ELR (cell line): Measurements from ENCODE around the gene BCCIP.
A peak's percentile ranks its signal among the peaks of the same experiment; 100 is the strongest.

ENCODE experiments used
- DNase-seq: peaks from one replicate; pipeline ENCODE4 v3.0.0-alpha.2; 2015; ENCODE audit warnings: low read depth

The BCCIP gene

DNA sequence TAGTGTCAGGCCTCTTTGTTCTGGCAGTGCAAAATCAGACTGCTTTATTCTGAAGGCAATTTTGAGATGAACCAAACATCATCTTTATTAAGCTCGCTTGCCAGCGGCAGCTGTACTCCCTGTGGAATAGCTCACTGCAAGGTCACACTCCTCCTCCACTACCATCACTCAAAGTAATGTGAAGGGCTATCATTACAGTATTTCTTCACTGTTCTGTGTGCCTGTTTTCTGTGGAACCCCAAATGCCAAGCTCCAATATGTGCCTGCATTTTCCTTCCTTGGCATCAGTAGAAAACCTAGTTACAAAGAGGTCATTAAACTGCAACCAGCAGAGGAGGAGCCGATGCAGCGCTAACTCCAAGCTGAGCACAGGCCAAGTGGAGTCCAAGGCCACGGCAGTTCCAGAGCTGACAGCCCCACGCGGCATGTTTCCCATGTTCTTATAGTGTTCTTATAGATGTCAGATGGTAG, 21.4 kb downstream of the BCCIP start:
- no peak for DNase-seq

DNA sequence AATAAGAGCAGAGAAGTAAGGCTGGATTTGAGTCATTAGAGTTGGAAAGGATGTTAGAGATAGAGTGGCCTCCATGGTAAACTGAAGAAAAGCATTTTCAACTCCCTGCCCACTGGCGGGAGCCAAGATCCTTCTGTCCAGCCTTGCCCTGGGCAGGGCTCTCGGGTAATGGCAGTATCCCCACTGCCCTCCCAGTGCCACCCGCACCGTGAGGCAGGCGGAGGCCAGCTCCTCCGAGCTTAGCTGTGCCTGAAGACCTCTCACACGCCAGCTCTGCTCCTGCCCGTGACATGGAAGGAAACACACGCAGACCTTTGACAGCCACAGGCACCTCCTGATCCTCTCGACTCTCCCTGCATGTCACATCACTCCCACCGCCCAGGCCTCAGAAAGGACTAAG, 22.3 kb downstream of the BCCIP start:
- no peak for DNase-seq

DNA sequence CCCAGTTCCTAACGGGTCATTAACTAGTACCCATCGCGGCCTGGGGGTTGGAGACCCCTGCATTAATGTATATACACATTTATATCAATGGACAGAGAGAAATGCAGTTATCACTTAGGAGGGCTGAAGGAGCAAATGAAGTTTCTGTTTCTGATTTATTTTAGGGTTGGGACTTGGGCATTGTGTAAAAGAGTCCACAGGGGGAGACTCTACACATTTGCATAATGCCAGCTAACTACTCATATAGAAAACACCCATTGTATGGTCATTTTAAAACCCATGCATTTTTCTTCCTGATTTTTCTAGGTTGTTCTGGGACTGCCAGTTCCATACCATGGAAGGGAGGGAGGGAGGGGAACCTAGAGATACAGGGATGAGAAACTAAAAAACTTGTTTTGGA, 23.5 kb downstream of the BCCIP start:
- DNase-seq: no peak

DNA sequence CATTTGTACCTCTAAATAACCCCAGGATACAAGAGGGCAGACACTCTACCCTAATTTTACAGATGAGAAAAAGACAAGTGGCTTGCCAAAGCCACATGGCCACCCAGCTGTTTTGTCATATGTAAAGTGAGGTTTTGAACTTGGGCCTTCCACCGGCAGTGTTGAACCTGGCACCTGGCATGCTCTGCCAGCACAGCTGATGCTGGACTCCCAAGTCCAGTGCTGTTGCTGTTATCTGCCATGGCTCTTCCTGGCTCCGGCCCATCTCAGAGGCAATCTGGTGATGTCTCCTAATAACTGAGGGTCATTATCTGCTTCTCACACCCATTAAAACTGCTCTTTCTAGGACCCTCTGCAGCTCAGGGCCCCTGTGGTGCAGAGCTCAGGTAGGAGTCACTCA, 25.0 kb downstream of the BCCIP start:
- no peak for DNase-seq

DNA sequence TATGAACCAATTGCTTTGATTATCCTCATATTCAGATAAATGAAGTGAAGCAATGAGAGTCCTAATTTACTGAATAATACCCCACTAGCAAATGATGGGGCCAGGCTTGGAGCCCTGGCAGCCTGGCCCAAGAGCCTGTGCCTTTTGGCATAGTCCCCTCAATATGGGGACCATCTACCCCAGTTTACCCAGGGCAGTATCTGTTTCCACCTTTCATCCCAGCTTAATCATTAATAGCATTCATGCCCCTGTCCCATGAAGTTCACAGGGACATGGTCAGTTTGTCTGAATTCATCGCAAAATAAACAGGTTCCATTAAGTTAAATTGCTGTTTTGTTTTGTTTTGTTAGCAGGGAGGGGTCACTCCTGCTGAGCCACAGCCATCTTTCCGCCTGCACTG, 25.5 kb downstream of the BCCIP start:
- DNase-seq: no peak

DNA sequence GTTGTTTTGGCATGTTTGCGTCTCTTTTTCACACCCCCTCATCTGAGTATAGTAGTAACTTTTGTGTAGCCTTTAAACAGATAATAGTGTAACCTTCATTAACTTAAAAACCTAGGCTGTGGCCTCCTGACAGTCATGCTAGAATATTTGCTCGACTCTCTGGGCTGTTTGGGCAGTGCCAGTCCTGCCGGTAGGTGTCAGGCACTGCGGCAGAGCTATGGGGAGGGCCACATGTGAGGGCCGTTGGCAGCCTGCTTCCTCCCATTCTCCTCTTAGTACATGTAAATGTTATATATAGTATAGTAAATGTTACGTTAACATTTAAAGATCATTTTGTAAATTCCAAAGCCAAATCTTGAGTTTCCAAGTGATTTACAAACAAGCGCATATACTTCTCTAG, 26.1 kb downstream of the BCCIP start:
- no peak for DNase-seq

DNA sequence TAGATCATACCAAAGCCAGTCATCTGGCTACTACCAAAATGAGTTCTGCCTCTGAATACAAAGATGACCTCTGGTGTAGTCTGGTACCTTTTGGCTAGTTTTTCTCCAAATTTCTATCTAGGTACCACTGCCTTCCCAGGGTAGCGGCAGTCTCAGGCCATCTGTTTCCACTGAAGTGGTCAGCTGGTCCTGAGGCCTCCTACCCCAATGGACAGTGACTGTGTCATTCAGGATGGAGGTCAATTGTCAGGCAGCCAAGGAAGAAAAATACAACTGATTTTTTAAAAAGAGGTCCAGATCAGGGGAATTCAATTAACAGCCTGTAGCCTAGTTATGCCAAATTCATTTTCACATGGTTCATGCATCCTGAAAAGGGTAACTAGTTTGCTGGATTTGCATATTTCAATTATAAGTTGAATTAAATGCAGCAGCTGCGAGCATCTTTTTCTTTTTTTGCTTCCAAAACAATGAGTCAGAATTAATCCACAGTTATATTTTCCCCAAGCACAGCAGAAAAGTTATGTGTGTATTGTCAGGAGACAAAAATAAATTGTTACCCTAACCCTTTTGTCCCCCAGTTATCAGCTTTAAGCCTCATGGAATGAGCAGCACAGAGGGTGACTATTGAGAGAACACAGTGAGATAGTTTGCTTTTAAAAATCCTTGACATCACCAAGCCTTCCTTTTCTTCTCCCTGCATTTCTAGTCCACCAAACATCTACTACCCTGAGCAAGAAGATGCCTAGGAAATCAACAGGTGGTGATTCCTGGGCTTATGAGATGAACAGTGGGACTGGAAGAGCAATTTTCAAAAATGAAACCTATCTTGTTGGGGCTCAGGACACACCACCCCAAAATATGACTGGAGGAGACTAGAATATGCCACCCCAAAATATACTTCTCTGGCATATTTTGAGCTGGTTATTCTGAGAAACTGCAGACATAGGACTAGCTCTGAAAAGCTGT, 27.7 kb downstream of the BCCIP start:
- no peak for DNase-seq

DNA sequence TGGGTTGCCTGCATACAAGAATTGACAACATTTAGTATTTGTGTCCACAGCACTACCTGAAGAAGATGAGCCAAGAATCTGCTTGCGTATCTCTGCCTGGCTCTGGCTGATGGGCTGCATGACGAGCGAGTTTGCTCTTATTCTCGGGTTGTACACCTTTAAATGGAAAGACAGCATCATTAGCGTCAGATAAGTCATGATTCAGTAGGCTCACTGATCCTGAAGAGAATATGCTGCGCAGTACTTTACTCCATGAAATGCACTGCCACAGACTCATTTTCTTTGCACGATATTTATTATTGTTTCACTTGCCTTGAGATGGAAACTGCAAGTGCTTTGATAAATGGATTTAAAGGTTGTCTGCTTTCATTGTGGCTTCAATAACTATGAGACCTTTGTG, 29.1 kb downstream of the BCCIP start:
- DNase-seq: no peak

DNA sequence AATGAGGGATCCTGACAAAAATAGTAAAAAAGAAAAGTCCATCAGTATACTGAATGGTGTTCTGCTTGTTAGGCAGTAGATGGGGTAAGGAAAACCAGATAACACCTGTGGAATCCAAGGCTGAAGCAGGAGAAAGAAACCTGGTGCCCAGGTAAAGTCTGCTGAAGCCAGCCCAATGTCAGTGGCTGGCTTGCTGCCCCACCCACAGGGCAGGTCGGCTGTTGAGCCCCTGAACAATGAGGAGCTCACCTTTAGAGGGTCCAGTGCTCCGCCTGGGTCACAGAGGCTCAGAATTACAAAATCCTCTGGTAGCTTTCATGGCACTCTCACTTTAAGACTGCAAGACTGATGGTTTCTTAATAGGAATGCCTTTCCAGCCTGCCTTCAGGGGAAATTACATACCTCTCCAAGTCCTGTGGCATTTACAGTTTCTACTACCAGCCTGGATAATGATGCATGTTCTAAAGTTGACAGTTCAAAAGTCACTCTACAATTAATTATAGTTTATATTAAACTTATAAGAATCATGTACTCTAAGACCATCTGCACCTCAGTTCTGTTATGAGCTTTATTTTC, 33.9 kb downstream of the BCCIP start:
- DNase-seq: no peak

DNA sequence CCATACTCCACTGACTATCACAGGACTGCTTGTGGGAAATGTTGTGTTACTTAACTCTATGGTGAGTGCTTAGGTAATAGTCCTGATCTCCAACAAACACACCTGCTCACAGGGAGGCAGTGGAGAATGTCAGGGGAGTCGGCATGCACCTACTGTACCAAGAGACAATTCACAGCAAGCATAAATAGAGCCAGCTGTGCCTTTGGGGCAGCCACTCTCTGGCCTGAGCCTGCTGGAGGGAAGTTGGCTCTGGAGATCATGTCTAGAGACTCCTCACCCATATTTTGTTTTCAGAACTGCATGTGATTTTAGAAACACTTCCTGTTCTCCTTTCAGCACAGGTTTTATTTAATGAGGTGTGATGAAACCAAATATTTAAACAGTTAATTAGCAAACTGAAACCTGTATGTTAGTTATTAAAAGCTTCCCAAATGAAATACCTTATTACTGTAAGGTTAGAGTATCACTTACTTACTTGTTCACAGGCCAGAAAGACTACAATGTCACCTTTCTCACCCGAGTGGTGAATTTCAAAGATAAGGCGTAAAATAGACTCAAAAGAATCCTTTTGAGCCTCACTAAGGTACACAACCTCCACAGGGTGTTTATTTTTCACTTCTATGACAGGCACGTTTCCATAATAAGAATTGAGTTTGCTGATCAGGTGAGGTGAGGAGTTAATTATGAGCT, 35.9 kb downstream of the BCCIP start:
- no peak for DNase-seq

DNA sequence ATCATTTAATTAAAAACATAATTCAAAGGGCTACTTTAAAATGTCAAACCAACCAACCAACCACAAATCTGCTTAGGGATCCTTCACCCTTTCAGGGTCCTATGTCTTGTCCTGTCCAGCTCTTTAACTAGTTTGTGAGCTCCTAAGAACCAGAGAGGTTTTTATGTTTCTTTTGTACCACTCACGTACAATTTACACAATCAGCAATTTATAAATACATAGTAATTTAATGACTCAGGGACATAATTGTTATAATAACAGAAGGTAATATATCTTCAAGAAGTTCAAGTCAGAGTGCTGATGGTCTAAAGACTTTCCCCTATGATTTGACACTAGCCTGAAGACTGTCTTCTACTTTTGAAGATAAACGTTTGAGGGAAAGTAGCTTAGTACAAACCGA, 41.8 kb downstream of the BCCIP start:
- no peak for DNase-seq

DNA sequence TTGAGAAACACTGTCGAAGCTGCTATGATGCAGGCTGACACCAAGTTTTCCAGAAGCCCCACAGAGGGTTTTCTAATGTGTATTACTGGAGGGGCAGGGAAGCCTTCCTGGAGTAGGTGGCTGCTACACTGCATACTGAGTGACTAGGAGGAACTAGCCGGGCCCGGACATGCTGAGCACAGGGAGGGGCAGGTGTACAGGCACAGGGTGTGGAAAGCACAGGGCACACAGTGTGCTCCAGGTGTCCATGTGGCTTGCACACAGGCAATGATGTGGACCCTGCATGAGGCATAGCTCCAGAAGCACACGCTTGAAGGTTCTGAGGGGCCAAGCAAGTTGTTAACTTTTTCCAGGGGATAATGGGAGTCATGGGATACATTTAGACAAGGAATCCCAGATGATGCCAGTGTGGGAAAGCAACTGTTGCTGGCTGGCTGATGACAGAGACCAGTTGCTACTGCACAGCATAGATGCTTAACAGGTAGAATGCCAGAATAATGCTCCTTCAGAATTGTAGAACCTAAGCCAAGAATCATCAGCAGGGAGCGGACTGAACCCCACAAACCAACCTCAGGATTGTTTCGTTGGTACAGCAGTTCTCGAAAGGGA, 43.2 kb downstream of the BCCIP start:
- DNase-seq: no peak

DNA sequence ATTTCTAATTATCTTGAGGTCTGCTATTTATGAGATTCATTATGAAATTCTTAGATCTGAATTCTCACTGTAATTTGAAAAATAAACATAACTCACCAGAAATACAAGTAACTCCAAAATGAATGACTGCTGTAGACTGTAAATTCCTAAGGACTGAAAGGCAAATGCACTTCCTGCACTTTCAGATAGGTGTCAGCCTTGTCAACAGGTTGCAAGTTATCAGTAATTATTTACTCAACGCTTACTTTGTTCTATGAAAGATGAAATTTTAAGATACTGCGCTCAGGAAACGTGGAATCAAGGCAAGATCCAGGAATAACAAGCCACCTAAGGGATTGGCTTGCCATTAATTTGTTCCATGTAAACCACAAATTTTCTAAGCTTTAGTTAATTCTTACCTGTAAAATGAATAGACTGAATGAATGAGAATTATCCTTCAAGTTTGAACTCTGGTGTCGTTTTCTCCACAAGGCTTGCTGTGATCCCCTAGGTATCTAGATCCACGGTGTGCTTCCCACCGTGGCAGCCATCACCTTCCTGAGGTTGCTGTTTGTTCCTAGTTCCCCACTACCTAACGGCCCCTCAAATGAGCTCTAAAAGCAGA, 45.1 kb downstream of the BCCIP start:
- DNase-seq: peak; percentile 70

DNA sequence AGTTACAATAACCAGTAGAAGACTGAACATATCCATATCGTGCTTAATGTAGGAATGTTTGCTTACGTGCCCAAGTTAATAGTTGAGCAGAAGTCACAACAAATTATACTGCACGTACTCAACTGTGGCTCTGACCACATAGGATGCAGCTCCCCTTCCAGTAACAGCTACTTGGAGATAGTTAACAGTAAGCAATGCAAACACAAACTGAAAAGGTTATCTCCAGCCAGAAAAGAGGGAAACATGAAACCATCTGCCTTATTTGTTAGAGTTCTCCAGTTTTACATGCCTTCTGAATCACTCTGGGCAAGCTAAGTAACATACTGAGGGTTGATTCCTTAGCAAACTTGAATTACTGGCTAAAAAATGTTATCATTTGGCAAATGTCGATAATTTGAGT, 48.0 kb downstream of the BCCIP start:
- DNase-seq: no peak

DNA sequence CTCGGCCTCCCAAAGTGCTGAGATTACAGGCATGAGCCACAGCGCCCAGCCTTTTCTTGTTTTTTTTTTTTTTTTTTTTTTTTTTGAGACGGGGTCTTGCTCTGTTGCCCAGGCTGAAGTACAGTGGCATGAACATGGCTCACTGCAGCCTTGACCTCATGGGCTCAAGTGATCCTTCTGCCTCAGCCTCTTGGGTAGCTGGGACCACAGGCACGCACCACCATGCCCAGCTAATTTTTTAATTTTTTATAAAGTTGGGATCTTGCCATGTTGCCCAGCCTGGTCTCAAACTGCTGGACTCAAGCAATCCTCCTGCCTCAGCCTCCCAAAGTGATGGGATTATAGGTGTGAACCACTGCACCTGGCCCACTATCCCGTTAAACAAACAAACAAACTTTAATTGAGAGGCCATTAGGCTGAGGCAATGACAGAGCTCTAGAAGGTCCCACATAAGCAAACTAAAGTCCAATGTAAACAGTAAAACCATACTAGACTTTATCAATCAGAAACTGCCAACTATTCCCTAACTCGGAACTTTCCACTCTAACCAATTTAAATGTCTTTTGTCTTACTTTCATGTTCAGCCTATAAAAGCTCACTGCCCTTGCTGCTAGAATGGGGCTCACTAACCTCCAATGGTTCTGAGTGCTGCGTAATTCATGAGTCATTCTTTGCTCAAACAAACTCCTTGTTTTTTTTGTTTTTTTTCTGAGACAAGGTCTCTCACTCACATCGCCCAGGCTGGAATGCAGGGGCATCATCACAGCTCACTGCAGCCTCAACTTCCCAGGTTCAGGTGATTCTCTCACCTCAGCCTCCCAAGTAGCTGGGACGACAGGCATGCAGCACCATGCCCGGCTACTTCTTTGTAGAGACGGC, 55.9 kb downstream of the BCCIP start:
- peak; percentile 95 for DNase-seq

DNA sequence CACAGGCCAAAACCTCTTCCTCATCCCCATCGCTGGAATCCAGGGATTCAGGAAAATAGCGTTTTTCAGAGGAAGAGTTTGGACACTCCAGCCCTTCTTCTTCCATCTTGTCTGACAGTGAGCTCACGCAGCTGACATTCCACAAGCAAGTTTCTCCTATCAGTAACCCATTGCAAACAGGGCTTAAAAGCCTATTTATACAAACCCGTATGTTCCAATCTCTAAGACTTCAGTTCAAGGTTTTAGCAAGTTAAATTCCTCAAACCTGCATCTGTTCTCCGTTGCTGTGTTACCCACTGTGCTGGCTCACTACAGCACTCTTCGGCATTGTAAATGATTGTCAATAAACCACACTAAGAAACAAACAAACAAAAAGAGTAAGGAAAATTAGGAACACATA, 57.4 kb downstream of the BCCIP start:
- no peak for DNase-seq

DNA sequence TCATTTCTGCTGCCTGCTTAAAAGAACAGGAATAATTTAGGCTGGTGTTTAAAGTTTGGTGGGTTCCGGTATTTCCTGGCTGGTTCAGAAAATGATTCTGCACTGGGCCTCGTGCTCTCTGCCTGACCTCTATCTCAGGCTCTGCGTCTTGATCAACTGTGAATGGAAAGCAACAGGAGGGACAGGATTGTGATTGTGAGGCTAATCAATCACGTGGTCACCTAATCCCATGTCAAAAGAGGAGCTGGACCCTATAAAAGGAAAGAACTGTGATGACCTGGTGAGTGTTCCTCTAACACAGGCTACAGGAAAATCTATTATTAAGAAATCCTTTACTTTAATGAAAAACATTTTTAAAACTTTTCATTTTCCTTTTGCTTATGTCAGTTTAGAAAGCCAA, 57.8 kb downstream of the BCCIP start, which contains the start of gene DHX32:
DHX32 (minus strand) TSS at position 101 of the 400 bp plus-strand sequence. CDS start 468 bp downstream, outside the sequence.
- no peak for DNase-seq

DNA sequence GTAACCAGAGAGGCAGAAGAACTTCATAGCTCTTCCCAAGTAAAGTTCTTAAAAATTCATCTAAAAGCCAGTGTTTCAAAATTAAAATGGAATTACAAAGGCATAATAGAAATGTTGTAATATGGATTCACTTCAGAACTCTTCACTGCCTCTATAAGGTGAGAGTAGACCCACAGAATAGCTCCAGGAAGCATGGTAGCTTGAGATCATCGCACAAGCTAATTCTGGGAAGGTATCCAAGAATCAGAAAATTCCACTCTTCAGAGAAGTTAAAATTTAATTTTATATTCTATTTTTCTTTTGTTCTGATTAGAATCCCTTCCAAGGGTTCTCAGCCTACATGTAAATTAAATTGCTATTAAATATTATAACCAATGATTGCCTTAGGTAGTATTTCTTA, 59.2 kb downstream of the BCCIP start:
- DNase-seq: no peak

DNA sequence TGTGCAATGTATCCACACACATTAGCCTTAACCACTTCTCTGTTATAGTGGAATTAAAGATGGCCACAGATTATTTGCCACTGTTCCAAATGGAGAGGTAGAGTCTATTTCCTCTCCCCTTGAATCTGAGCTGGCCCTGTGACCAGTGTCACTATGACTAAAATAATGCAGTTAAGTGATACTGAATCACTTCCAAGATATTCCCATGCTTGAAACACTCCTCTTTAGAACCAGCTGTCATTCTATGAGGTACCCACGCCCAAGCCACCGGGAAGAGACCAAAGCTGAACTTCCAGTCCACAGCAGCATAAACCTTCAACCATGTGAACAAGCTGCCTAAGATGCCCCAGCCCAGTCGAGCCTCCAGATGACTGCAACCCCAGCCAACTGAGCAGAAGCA, 59.9 kb downstream of the BCCIP start:
- DNase-seq: no peak
